ENCODE results near the gene PTOV1. TPM values are rescaled to one million over a fixed set of nuclear protein-coding genes. Genes with fewer than 3 reads are reported as not detected.

The PTOV1 gene
- total and polyA plus RNA-seq, 10 of the 15 experiments (the other 5 are each of a cell fraction or from before 2014, with no cell fraction given) = 3.2 to 83.5 (median 22.3) TPM

GRCh38 chr19:49895566-49896297, 44.8 kb downstream of the PTOV1 start (continued):
- TF ChIP-seq EP300 (IDR thresholded peaks at IDR 0.05; ENCODE audit: borderline replicate concordance in 1 of 2, control insufficient read depth in 1 of 2, low read depth in 2 of 2, low read length in 2 of 2) (no peak), LARP7 (IDR thresholded peaks at IDR 0.05) (0 out of 2 replicates have a peak, but pooled peaks have one; percentile 22), E2F8 (IDR thresholded peaks at IDR 0.05; ENCODE audit: low read depth, partially characterized antibody) (no peak), GATAD2B (conservative IDR thresholded peaks at IDR 0.05; ENCODE audit: low read depth) (0 out of 2 replicates have a peak, but pooled peaks have one; percentile 14), RFX5 (IDR thresholded peaks at IDR 0.05; ENCODE audit: low read depth, low read length) (no peak), SMC3 (IDR thresholded peaks at IDR 0.05; ENCODE audit: borderline replicate concordance, low read length) (peak; percentile 23; the same call in 1 of the 2 replicates), MEF2A (IDR thresholded peaks at IDR 0.05; ENCODE audit: insufficient read depth, low read depth, low read length) (no peak), BCL11A (IDR thresholded peaks at IDR 0.05; ENCODE audit: low read depth, low read length) (no peak), RELA (IDR thresholded peaks at IDR 0.05; ENCODE audit: borderline replicate concordance, partially characterized antibody) (no peak), ATF3 (IDR thresholded peaks at IDR 0.05; ENCODE audit: borderline replicate concordance, extremely low read depth, low read depth, low read length) (no peak), YY1 (IDR thresholded peaks at IDR 0.05; ENCODE audit: low read depth, low read length) (no peak), STAT3 (IDR thresholded peaks at IDR 0.05; ENCODE audit: low read depth, low read length) (no peak), ELK1 (IDR thresholded peaks at IDR 0.05; ENCODE audit: low read depth, low read length) (no peak), MAX (IDR thresholded peaks at IDR 0.05; ENCODE audit: low read depth, low read length) (no peak), POLR2AphosphoS2 (IDR thresholded peaks at IDR 0.05; ENCODE audit: low read depth, low read length) (no peak), CBX5 (IDR thresholded peaks at IDR 0.05; ENCODE audit: low read depth) (no peak), BHLHE40 (IDR thresholded peaks at IDR 0.05; ENCODE audit: borderline replicate concordance in 1 of 2, low read depth in 2 of 2, low read length in 1 of 2) (peak in 1 of 2 experiments; percentile 3; a peak in 1 of 4 replicates), POLR2AphosphoS5 (IDR thresholded peaks at IDR 0.05; ENCODE audit: low read length) (peak; percentile 74)
- TF ChIP-seq, protein P1, sequence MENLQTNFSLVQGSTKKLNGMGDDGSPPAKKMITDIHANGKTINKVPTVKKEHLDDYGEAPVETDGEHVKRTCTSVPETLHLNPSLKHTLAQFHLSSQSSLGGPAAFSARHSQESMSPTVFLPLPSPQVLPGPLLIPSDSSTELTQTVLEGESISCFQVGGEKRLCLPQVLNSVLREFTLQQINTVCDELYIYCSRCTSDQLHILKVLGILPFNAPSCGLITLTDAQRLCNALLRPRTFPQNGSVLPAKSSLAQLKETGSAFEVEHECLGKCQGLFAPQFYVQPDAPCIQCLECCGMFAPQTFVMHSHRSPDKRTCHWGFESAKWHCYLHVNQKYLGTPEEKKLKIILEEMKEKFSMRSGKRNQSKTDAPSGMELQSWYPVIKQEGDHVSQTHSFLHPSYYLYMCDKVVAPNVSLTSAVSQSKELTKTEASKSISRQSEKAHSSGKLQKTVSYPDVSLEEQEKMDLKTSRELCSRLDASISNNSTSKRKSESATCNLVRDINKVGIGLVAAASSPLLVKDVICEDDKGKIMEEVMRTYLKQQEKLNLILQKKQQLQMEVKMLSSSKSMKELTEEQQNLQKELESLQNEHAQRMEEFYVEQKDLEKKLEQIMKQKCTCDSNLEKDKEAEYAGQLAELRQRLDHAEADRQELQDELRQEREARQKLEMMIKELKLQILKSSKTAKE (IDR thresholded peaks at IDR 0.05; ENCODE audit: low read depth, poor library complexity, severe bottlenecking) = no peak
- TF ChIP-seq, protein P2, sequence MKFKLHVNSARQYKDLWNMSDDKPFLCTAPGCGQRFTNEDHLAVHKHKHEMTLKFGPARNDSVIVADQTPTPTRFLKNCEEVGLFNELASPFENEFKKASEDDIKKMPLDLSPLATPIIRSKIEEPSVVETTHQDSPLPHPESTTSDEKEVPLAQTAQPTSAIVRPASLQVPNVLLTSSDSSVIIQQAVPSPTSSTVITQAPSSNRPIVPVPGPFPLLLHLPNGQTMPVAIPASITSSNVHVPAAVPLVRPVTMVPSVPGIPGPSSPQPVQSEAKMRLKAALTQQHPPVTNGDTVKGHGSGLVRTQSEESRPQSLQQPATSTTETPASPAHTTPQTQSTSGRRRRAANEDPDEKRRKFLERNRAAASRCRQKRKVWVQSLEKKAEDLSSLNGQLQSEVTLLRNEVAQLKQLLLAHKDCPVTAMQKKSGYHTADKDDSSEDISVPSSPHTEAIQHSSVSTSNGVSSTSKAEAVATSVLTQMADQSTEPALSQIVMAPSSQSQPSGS (IDR thresholded peaks at IDR 0.05; ENCODE audit: low read length) = no peak

Data from GM12878 (cell line).